Fibroblast of skin of back (primary cell): ENCODE measurements around the gene MPO.

Experiments
- DNase-seq: peaks from one replicate; pipeline ENCODE4 v3.0.0-alpha.2; 2013

MPO gene

GRCh38 chr17:58229881-58230280, 50.9 kb downstream of the MPO start:
- no peak for DNase-seq

- DNase-seq = no peak
Measured at GRCh38 chr17:58229384-58229783, 51.4 kb downstream of the MPO start.

- no peak for DNase-seq
Measured at GRCh38 chr17:58228679-58229078, 52.1 kb downstream of the MPO start.

GRCh38 chr17:58227733-58228132, 53.0 kb downstream of the MPO start:
- DNase-seq = no peak

GRCh38 chr17:58224315-58224714, 56.4 kb downstream of the MPO start:
- peak; percentile 78 for DNase-seq
